ENCODE data around the gene RCOR3.

DNA sequence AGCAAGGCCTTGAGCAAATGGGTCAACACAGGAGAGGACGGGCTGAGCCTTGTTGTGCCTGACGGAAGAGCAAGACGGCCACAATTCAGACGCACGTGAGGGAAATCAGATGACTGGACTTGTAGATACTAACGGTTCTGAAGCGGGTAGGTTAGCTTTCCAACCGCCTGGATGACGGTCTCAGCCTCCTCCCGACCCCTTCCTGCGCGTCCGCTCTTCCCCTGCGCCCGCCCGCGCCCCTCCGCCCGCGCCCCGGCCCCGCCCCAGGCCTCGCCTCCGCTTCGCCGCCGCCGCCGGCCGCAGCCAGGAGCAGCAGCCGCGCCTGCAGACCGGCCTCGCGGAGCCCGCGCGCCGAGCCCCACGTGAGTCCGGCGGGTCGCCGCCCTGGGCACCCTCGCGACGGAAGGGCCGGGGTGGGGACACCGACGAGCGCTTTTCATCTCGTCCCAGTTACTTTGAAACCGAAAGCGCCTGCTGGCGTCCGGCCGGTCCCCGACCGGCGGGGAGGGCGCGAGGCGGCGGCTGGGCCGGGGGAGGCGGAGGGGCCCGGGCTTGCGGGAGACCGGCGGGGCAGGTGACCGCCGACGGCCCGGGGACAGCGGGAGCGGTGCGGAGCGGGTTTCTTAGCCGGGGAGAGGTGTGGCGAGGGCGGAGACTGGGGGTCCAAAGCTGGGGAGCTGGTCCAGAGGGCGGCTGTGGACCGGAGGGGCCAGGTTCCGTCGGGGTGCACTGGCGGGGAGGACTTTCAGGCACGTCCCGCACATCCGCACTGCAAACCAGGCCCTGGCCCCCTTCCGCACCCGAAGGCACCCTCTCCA lies 67.6 kb downstream of the RCOR3 start, which contains the start of gene TRAF5:
- TF ChIP-seq, protein P1, sequence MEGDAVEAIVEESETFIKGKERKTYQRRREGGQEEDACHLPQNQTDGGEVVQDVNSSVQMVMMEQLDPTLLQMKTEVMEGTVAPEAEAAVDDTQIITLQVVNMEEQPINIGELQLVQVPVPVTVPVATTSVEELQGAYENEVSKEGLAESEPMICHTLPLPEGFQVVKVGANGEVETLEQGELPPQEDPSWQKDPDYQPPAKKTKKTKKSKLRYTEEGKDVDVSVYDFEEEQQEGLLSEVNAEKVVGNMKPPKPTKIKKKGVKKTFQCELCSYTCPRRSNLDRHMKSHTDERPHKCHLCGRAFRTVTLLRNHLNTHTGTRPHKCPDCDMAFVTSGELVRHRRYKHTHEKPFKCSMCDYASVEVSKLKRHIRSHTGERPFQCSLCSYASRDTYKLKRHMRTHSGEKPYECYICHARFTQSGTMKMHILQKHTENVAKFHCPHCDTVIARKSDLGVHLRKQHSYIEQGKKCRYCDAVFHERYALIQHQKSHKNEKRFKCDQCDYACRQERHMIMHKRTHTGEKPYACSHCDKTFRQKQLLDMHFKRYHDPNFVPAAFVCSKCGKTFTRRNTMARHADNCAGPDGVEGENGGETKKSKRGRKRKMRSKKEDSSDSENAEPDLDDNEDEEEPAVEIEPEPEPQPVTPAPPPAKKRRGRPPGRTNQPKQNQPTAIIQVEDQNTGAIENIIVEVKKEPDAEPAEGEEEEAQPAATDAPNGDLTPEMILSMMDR (IDR thresholded peaks at IDR 0.05; ENCODE audit: insufficient read depth, low read length, poor library complexity, severe bottlenecking), result no peak
- TF ChIP-seq EZH2phosphoT487 (conservative IDR thresholded peaks at IDR 0.05; ENCODE audit: low read length), result no peak

All from SU-DHL-6 (cell line).